Neural cell (in vitro differentiated cells): ENCODE data around the gene COTL1. TPM values are rescaled to one million over a fixed set of nuclear protein-coding genes. Genes with fewer than 3 reads are reported as not detected.

Experiments used
- H2AFZ ChIP-seq: fragments of 200-600, 300-800 bp; sonication (generic), shearing (Covaris generic); 2 replicates; pipeline ENCODE4 v1.6.0; 2014; ENCODE audit warnings: low read depth, mild to moderate bottlenecking, antibody characterized with exemption, low read length, moderate library complexity
- H3F3A ChIP-seq: fragments of 200-600 bp; shearing (Covaris generic); 2 replicates; pipeline ENCODE4 v1.6.1; 2016; ENCODE audit warnings: mild to moderate bottlenecking, moderate library complexity, mixed read lengths, antibody characterized with exemption, low read length; ENCODE audit not compliant: insufficient read depth, poor library complexity, severe bottlenecking
- H3K27ac ChIP-seq: fragments of 200-600, 300-800 bp; sonication (generic), shearing (Covaris generic); 2 replicates; pipeline ENCODE4 v1.5.1; 2014; ENCODE audit warnings: mild to moderate bottlenecking, low read length, moderate library complexity
- H3K27me3 ChIP-seq: fragments of 300-800, 200-600 bp; sonication (generic), shearing (Covaris generic); 2 replicates; pipeline ENCODE4 v1.6.0; 2014; ENCODE audit warnings: mild to moderate bottlenecking, low read depth, low read length, moderate library complexity; ENCODE audit not compliant: insufficient read depth
- H3K36me3 ChIP-seq: fragments of 300-800, 200-600 bp; sonication (generic), shearing (Covaris generic); 2 replicates; pipeline ENCODE4 v1.5.1; 2014; ENCODE audit warnings: mild to moderate bottlenecking, antibody characterized with exemption, low read length, moderate library complexity; ENCODE audit not compliant: insufficient read depth
- H3K4me2 ChIP-seq: fragments of 300-800, 200-600 bp; sonication (generic), shearing (Covaris generic); 2 replicates; pipeline ENCODE4 v1.6.0; 2014; ENCODE audit warnings: mild to moderate bottlenecking, low read length
- H3K4me3 ChIP-seq: fragments of 300-800, 200-600 bp; sonication (generic), shearing (Covaris generic); 2 replicates; pipeline ENCODE4 v1.5.1; 2014; ENCODE audit warnings: mild to moderate bottlenecking, low read length, moderate library complexity
- H3K79me2 ChIP-seq: fragments of 200-600 bp; shearing (Covaris generic); replicated peaks from 2 replicates; pipeline ENCODE4 v1.6.0; 2014; ENCODE audit warnings: mild to moderate bottlenecking, low read length, moderate library complexity; ENCODE audit not compliant: insufficient read depth
- H3K9ac ChIP-seq: fragments of 300-800, 200-600 bp; sonication (generic), shearing (Covaris generic); 2 replicates; pipeline ENCODE4 v1.6.1; 2016; ENCODE audit warnings: mild to moderate bottlenecking, low read length, mixed read lengths
- H3K9me2 ChIP-seq: fragments of 200-600 bp; shearing (Covaris generic); 2 replicates; pipeline ENCODE4 v1.6.1; 2016; ENCODE audit warnings: mild to moderate bottlenecking, low read length, mixed read lengths; ENCODE audit not compliant: insufficient read depth
- H3K9me3 ChIP-seq: fragments of 200-600, 300-800 bp; sonication (generic), shearing (Covaris generic); 2 replicates; pipeline ENCODE4 v1.6.1; 2016; ENCODE audit warnings: mild to moderate bottlenecking, mixed run types, low read length, moderate library complexity, mixed read lengths
- H4K20me1 ChIP-seq: fragments of 200-600 bp; shearing (Covaris generic); 2 replicates; pipeline ENCODE4 v1.6.1; 2016; ENCODE audit warnings: mild to moderate bottlenecking, mixed run types; ENCODE audit not compliant: insufficient read depth
- CTCF ChIP-seq: fragments of 450-650 bp; IDR thresholded peaks from 2 replicates; pipeline ENCODE4 v1.5.1; 2014; ENCODE audit warnings: antibody characterized with exemption, mild to moderate bottlenecking, moderate library complexity; ENCODE audit not compliant: poor library complexity, severe bottlenecking
- EP300 ChIP-seq: fragments of 450-650 bp; conservative IDR thresholded peaks from 2 replicates; pipeline ENCODE4 v1.6.1; 2014; ENCODE audit warnings: antibody characterized with exemption, mild to moderate bottlenecking, moderate library complexity; ENCODE audit not compliant: poor library complexity, severe bottlenecking
- EZH2 ChIP-seq: fragments of 200-600, 300-800 bp; shearing (Covaris generic), sonication (generic); IDR thresholded peaks from 2 replicates; pipeline ENCODE4 v1.6.1; 2014; ENCODE audit warnings: antibody characterized with exemption, low read length, borderline replicate concordance, mild to moderate bottlenecking; ENCODE audit not compliant: insufficient read depth, poor library complexity, severe bottlenecking
- MXI1 ChIP-seq: fragments of 450-650 bp; conservative IDR thresholded peaks from 2 replicates; pipeline ENCODE4 v1.6.1; 2014; ENCODE audit warnings: antibody characterized with exemption, mild to moderate bottlenecking; ENCODE audit not compliant: poor library complexity, severe bottlenecking
- POLR2AphosphoS5 ChIP-seq: IDR thresholded peaks from 2 replicates; pipeline ENCODE4 v1.6.1; 2012
- RAD21 ChIP-seq: fragments of 450-650 bp; conservative IDR thresholded peaks from 2 replicates; pipeline ENCODE4 v1.6.1; 2014; ENCODE audit warnings: antibody characterized with exemption, mild to moderate bottlenecking, moderate library complexity
- SMC3 ChIP-seq: fragments of 450-650 bp; conservative IDR thresholded peaks from 2 replicates; pipeline ENCODE4 v1.6.1; 2014; ENCODE audit warnings: antibody characterized with exemption, mild to moderate bottlenecking, moderate library complexity; ENCODE audit not compliant: poor library complexity
- TAF1 ChIP-seq: IDR thresholded peaks from 2 replicates; pipeline ENCODE4 v1.6.1; 2012; ENCODE audit warnings: low read depth
- polyA plus RNA-seq: library from polyadenylated mRNA; depleted of rRNA; stranded (reverse); fragments of >200 nt; gene quantifications from 2 replicates; pipeline ENCODE4 v1.2.3, GENCODE V29; 2014
- TF ChIP-seq, protein P1 (sequence below): IDR thresholded peaks from 2 replicates; pipeline ENCODE4 v1.6.1; 2012; ENCODE audit warnings: borderline replicate concordance

Gene COTL1
- polyA plus RNA-seq, 1 donor from 2014 or later: 86.6 TPM

DNA sequence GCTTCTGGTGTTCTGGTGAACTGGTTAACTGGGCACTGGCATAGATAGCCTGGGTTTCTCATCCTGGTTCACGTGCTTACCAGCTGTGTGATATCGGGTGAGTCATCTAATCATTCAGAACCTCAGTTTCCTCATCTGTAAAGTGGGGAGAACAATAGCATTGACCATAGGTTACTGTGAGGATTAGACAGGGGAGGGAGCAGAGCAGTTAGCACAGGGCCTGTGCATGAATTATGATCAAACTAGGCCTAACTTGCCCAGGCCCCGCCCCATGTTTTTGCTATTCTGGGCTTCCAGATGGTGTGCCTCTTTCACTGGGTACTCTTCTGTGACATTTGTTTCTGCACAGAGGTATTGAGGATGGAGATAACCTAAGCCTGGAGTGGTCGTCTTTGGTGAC, 25.8 kb upstream of the COTL1 start:
- H3F3A ChIP-seq: no peaks in the 10 kb centered on the region
- TF ChIP-seq TAF1 (no peak), CTCF (no peak), MXI1 (no peak), POLR2AphosphoS5 (no peak), RAD21 (no peak), EZH2 (no peak), SMC3 (no peak), EP300 (no peak)
- TF ChIP-seq, protein P1, sequence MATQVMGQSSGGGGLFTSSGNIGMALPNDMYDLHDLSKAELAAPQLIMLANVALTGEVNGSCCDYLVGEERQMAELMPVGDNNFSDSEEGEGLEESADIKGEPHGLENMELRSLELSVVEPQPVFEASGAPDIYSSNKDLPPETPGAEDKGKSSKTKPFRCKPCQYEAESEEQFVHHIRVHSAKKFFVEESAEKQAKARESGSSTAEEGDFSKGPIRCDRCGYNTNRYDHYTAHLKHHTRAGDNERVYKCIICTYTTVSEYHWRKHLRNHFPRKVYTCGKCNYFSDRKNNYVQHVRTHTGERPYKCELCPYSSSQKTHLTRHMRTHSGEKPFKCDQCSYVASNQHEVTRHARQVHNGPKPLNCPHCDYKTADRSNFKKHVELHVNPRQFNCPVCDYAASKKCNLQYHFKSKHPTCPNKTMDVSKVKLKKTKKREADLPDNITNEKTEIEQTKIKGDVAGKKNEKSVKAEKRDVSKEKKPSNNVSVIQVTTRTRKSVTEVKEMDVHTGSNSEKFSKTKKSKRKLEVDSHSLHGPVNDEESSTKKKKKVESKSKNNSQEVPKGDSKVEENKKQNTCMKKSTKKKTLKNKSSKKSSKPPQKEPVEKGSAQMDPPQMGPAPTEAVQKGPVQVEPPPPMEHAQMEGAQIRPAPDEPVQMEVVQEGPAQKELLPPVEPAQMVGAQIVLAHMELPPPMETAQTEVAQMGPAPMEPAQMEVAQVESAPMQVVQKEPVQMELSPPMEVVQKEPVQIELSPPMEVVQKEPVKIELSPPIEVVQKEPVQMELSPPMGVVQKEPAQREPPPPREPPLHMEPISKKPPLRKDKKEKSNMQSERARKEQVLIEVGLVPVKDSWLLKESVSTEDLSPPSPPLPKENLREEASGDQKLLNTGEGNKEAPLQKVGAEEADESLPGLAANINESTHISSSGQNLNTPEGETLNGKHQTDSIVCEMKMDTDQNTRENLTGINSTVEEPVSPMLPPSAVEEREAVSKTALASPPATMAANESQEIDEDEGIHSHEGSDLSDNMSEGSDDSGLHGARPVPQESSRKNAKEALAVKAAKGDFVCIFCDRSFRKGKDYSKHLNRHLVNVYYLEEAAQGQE: no peak
- no peaks in the 10 kb centered on the region for H3K79me2 ChIP-seq
- no peak overlapping the region for H3K9ac ChIP-seq
- H2AFZ ChIP-seq: no peak overlapping the region
- H3K9me2 ChIP-seq: no peaks in the 10 kb centered on the region
- no peak overlapping the region for H3K4me2 ChIP-seq
- no peak overlapping the region for H3K27ac ChIP-seq
- no peaks in the 10 kb centered on the region for H4K20me1 ChIP-seq
- no peaks in the 10 kb centered on the region for H3K27me3 ChIP-seq
- no peak overlapping the region for H3K4me3 ChIP-seq
- no peaks in the 10 kb centered on the region for H3K36me3 ChIP-seq
- H3K9me3 ChIP-seq: no peaks in the 10 kb centered on the region

DNA sequence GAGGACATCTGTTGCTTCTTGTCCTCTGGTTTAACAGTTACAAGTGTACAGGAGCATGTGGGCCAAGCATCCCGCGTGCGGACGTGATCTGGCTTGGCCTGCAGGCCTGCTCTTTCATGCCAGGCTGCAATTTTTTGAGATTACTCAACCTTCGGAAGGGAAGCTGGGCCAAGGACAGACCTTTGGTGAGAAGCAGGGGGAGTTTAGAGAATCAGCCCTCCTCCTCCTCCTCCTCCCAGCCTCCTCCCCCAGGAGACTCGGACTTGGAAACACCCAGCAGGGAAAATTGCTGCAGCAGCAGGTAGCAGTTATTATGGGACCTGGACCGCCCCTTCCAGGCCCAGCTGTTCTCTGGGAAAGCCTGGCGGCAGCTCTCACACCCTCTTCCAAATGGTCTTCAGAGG, 25.3 kb upstream of the COTL1 start:
- Histone ChIP-seq H2AFZ (no peak overlapping the region), H3K4me3 (no peak overlapping the region), H3K79me2 (no peaks in the 10 kb centered on the region), H3K9me2 (no peaks in the 10 kb centered on the region), H3F3A (no peaks in the 10 kb centered on the region), H3K36me3 (no peaks in the 10 kb centered on the region), H3K27ac (no peak overlapping the region), H4K20me1 (no peaks in the 10 kb centered on the region), H3K9ac (no peak overlapping the region), H3K27me3 (no peaks in the 10 kb centered on the region), H3K9me3 (no peaks in the 10 kb centered on the region), H3K4me2 (no peak overlapping the region)
- TF ChIP-seq MXI1: no peak
